IMR-90 (cell line): Measurements from ENCODE around the gene AOC2. TPM values are rescaled to one million over a fixed set of nuclear protein-coding genes. Genes with fewer than 3 reads are reported as not detected.

ENCODE experiments used
- ATAC-seq: fragments of 200-7000 bp; cut with Tn5 transposase; 2 replicates; pipeline ENCODE4 v1.9.1; 2020; ENCODE audit warnings: low read depth, mild to moderate bottlenecking, moderate library complexity
- BruUV-seq: library from RNA; stranded (reverse); fragments of 400-500 nt; replicated peaks from 2 replicates; lab custom pipeline; 2021; lab: Mats Ljungman, UMichigan
- CTCF ChIA-PET: fragments of 300-600 bp; formaldehyde crosslinking; extraction: SDS; loops from one replicate; lab custom pipeline; 2021; ENCODE audit warnings: antibody characterized with exemption; lab: Yijun Ruan, JAX
- POLR2A ChIA-PET: fragments of 300-600 bp; sonication (Branson Sonifier 250); formaldehyde crosslinking; loops from one replicate; lab custom pipeline; 2022; ENCODE audit warnings: antibody characterized with exemption; ENCODE audit not compliant: unreplicated experiment; lab: Charles Lee
- DNase-seq: peaks from one replicate; pipeline ENCODE4 v3.0.0; 2013
- H2AFZ ChIP-seq: replicated peaks from 2 replicates; pipeline ENCODE3; 2013; ENCODE audit warnings: low read length, mild to moderate bottlenecking; ENCODE audit not compliant: poor library complexity
- H2AK5ac ChIP-seq: 2 replicates; pipeline ENCODE4 v1.6.1; 2013; ENCODE audit warnings: low read depth, low read length, inconsistent platforms
- H2AK9ac ChIP-seq: replicated peaks from 2 replicates; pipeline ENCODE3; 2013; ENCODE audit warnings: mild to moderate bottlenecking, low read depth, low read length, moderate library complexity; ENCODE audit not compliant: poor library complexity
- H2BK120ac ChIP-seq: 2 replicates; pipeline ENCODE4 v1.6.1; 2013; ENCODE audit warnings: low read depth, low read length, inconsistent platforms
- H2BK15ac ChIP-seq: 3 replicates; pipeline ENCODE4 v1.6.1; 2013; ENCODE audit warnings: low read depth, low read length, inconsistent platforms
- H2BK20ac ChIP-seq: 2 replicates; pipeline ENCODE4 v1.6.1; 2013; ENCODE audit warnings: low read depth, mild to moderate bottlenecking, inconsistent platforms, low read length, moderate library complexity
- H2BK5ac ChIP-seq: 2 replicates; pipeline ENCODE4 v1.6.1; 2013; ENCODE audit warnings: mild to moderate bottlenecking, low read depth, low read length, inconsistent platforms; ENCODE audit not compliant: poor library complexity, severe bottlenecking
- H3K14ac ChIP-seq: replicated peaks from 2 replicates; pipeline ENCODE4 v1.6.1; 2013; ENCODE audit warnings: low read depth, low read length, inconsistent platforms
- H3K18ac ChIP-seq: 2 replicates; pipeline ENCODE4 v1.6.1; 2013; ENCODE audit warnings: low read depth, low read length, control low read depth
- H3K23ac ChIP-seq: 2 replicates; pipeline ENCODE4 v1.6.1; 2013; ENCODE audit warnings: low read depth, low read length, inconsistent platforms
- H3K27ac ChIP-seq: 2 replicates; pipeline ENCODE4 v1.5.1; 2013; ENCODE audit warnings: mild to moderate bottlenecking, control low read depth, low read length; ENCODE audit not compliant: insufficient read depth
- H3K27me3 ChIP-seq: 2 replicates; pipeline ENCODE4 v1.6.1; 2013; ENCODE audit warnings: low read length; ENCODE audit not compliant: control insufficient read depth, insufficient read depth
- H3K36me3 ChIP-seq: 2 replicates; pipeline ENCODE4 v1.6.1; 2013; ENCODE audit warnings: low read length, mixed read lengths; ENCODE audit not compliant: control insufficient read depth, insufficient read depth
- H3K4ac ChIP-seq: 2 replicates; pipeline ENCODE4 v1.6.1; 2013; ENCODE audit warnings: low read depth, low read length, inconsistent platforms
- H3K4me1 ChIP-seq: 2 replicates; pipeline ENCODE4 v1.6.1; 2013; ENCODE audit warnings: low read length, mixed read lengths; ENCODE audit not compliant: control insufficient read depth, insufficient read depth
- H3K4me2 ChIP-seq: 2 replicates; pipeline ENCODE4 v1.6.1; 2013; ENCODE audit warnings: low read depth, mild to moderate bottlenecking, control low read depth, low read length, moderate library complexity
- H3K4me3 ChIP-seq: 2 replicates; pipeline ENCODE4 v1.5.1; 2013; ENCODE audit warnings: low read depth, mild to moderate bottlenecking, control low read depth, low read length, moderate library complexity; ENCODE audit not compliant: insufficient read depth
- H3K56ac ChIP-seq: 2 replicates; pipeline ENCODE4 v1.6.1; 2013; ENCODE audit warnings: low read length, inconsistent platforms; ENCODE audit not compliant: insufficient read depth; ENCODE audit errors: extremely low read depth
- H3K79me1 ChIP-seq, 2 experiments: 2 replicates each; pipeline ENCODE4 v1.6.1; 2013; ENCODE audit warnings: low read length in 2 of 2, inconsistent platforms in 1 of 2, low read depth in 1 of 2
- H3K9ac ChIP-seq: 2 replicates; pipeline ENCODE4 v1.6.1; 2013; ENCODE audit warnings: low read depth, low read length, control low read depth
- H3K9me1 ChIP-seq: 2 replicates; pipeline ENCODE4 v1.6.1; 2013; ENCODE audit warnings: low read length, inconsistent platforms; ENCODE audit not compliant: insufficient read depth
- H3K9me3 ChIP-seq: 2 replicates; pipeline ENCODE4 v1.6.1; 2013; ENCODE audit warnings: low read length; ENCODE audit not compliant: control insufficient read depth, insufficient read depth
- H4K20me1 ChIP-seq: 2 replicates; pipeline ENCODE4 v1.6.1; 2013; ENCODE audit warnings: low read length, inconsistent platforms; ENCODE audit not compliant: insufficient read depth
- H4K5ac ChIP-seq: 2 replicates; pipeline ENCODE4 v1.6.1; 2013; ENCODE audit warnings: mild to moderate bottlenecking, low read depth, low read length, control low read depth
- H4K8ac ChIP-seq, 2 experiments: 2 replicates each; pipeline ENCODE4 v1.6.1; 2013; ENCODE audit warnings: low read depth in 2 of 2, low read length in 2 of 2, control low read depth in 1 of 2, inconsistent platforms in 1 of 2
- H4K91ac ChIP-seq: 2 replicates; pipeline ENCODE4 v1.6.1; 2013; ENCODE audit warnings: low read depth, low read length, inconsistent platforms; ENCODE audit not compliant: insufficient read depth
- NFE2L2 ChIP-seq: fragments of 150-350 bp; IDR thresholded peaks from 2 replicates; pipeline ENCODE4 v1.6.1; 2016; ENCODE audit warnings: low read depth, mild to moderate bottlenecking, low read length
- WGBS, 2 experiments: methylation state at CpG; one replicate each; pipeline versions ENCODE4 v1.1.5 to v1.1.7; 2013; ENCODE audit warnings: missing lambda C conversion rate in 2 of 2; ENCODE audit not compliant: insufficient read length in 1 of 2; ENCODE audit errors: extremely low coverage in 2 of 2; 5-methylcytosine and 5-hydroxymethylcytosine counted together
- dilution Hi-C: fragments of 300-500 bp; cut with HindIII; formaldehyde crosslinking; loops from one replicate; pipeline ENCODE4 v1.14.3; 2018; ENCODE audit warnings: low sequenced_read_pairs; ENCODE audit not compliant: unreplicated experiment
- in situ Hi-C: fragments of 300-500 bp; cut with MboI; formaldehyde crosslinking; loops from 3 replicates; pipeline ENCODE4 v1.14.3; 2019; ENCODE audit warnings: low sequenced_read_pairs, inconsistent platforms, mixed read lengths
- intact Hi-C: fragments of 100-400 bp; cut with micrococcal nuclease; formaldehyde crosslinking; loops from 2 replicates; pipeline ENCODE4 v1.10.0; 2022
- polyA plus RNA-seq, 3 experiments: library from polyadenylated mRNA; depleted of rRNA; stranded (reverse); fragments of >200 nt; gene quantifications; 2 replicates each; pipeline ENCODE4 v1.2.3, GENCODE V29; 2012; ENCODE audit warnings: low replicate concordance in 1 of 3
- total RNA-seq: library from RNA; depleted of rRNA; stranded (reverse); fragments of >200 nt; gene quantifications from 2 replicates; pipeline ENCODE4 v1.2.3, GENCODE V29; 2012

AOC2 gene
- total and polyA plus RNA-seq, 2 of the 4 experiments (the other 2 are of a cell fraction), result 0.36 to 0.41 TPM

GRCh38 chr17:42878924-42879595 lies 34.7 kb downstream of the AOC2 start:
- no peak overlapping the region for H3K56ac ChIP-seq
- no peaks in the 10 kb centered on the region for H3K79me1 ChIP-seq
- no peak overlapping the region for H4K8ac ChIP-seq
- H3K27me3 ChIP-seq, result peaks cover 27% of the 10 kb centered on the region
- H2BK5ac ChIP-seq, result no peak overlapping the region
- intact Hi-C loops, result no loop called here
- in situ Hi-C loops, result loop anchor here (25.0 kb wide), 1 partner anchor 433 kb away; no protein-coding TSS in a partner anchor
- no peak overlapping the region for H4K91ac ChIP-seq
- TF ChIP-seq NFE2L2, result no peak
- H3K27ac ChIP-seq, result no peak overlapping the region
- BruUV-seq, result no TSS peak
- no peak overlapping the region for H3K9ac ChIP-seq
- ChIA-PET CTCF (no interaction called here), POLR2A (no interaction called here)
- no peak overlapping the region for H2AK9ac ChIP-seq
- no peak overlapping the region for H3K14ac ChIP-seq
- H3K18ac ChIP-seq, result no peak overlapping the region
- no peak overlapping the region for H3K4me3 ChIP-seq
- H2AK5ac ChIP-seq, result no peak overlapping the region
- no peak for ATAC-seq
- WGBS, 2 experiments, result 100% methylated on average over 1 of the region's 8 CpGs; no CpG with 5 or more reads in 1 of the 2 experiments
- no peak overlapping the region for H4K5ac ChIP-seq
- no peak overlapping the region for H2BK120ac ChIP-seq
- H3K36me3 ChIP-seq, result no peaks in the 10 kb centered on the region
- no peak overlapping the region for H2BK15ac ChIP-seq
- no peak for DNase-seq
- H2AFZ ChIP-seq, result no peak overlapping the region
- dilution Hi-C loops, result no loop called here
- no peak overlapping the region for H3K23ac ChIP-seq
- no peaks in the 10 kb centered on the region for H3K9me3 ChIP-seq
- no peaks in the 10 kb centered on the region for H3K9me1 ChIP-seq
- no peak overlapping the region for H3K4me2 ChIP-seq
- H3K4ac ChIP-seq, result no peak overlapping the region
- peaks cover 4% of the 10 kb centered on the region; the same call in 1 of the 2 replicates for H3K4me1 ChIP-seq
- no peaks in the 10 kb centered on the region for H4K20me1 ChIP-seq
- no peak overlapping the region for H2BK20ac ChIP-seq
